HS-5 (cell line): ENCODE measurements around the gene CHAC2.
"Not testable (repeated sequence)": the region's sequence is repeated elsewhere in the genome, so short reads cannot be mapped to it uniquely, and the experiment has no call there.

Experiments used
- DNase-seq: peaks from one replicate; pipeline ENCODE4 v3.0.0-alpha.2; 2012; ENCODE audit warnings: low read depth

CHAC2 gene

GRCh38 chr2:53778536-53779162 is 11.0 kb downstream of the CHAC2 start:
- DNase-seq: no peak

GRCh38 chr2:53780056-53780455 is 12.5 kb downstream of the CHAC2 start:
- no peak for DNase-seq

- DNase-seq: no peak
These were observed 15.1 kb downstream of the CHAC2 start for GRCh38 chr2:53782676-53783075.

GRCh38 chr2:53784436-53784835 is 16.8 kb downstream of the CHAC2 start:
- no peak for DNase-seq

GRCh38 chr2:53785366-53785765 is 17.8 kb downstream of the CHAC2 start:
- no peak for DNase-seq

- peak; percentile 25 for DNase-seq
These were observed 18.7 kb downstream of the CHAC2 start for GRCh38 chr2:53786352-53786704.

GRCh38 chr2:53786705-53787613 is 19.4 kb downstream of the CHAC2 start, which contains the start of the genes ASB3 and ERLEC1:
Gene ASB3 (minus strand): TSS chr2:53786953. CDS start chr2:53765572, 21,381 bp downstream.
Gene ERLEC1 (plus strand): TSS chr2:53787044. CDS start chr2:53787211, 167 bp downstream.
- DNase-seq: peak; percentile 55

GRCh38 chr2:53787614-53788289 is 20.1 kb downstream of the CHAC2 start:
- DNase-seq: no peak

GRCh38 chr2:53793261-53793660 is 25.7 kb downstream of the CHAC2 start:
- DNase-seq: no peak

GRCh38 chr2:53793821-53794220 is 26.2 kb downstream of the CHAC2 start:
- no peak for DNase-seq

- DNase-seq: no peak
These were observed 33.9 kb downstream of the CHAC2 start for GRCh38 chr2:53801547-53801946.

GRCh38 chr2:53802617-53803151 is 35.1 kb downstream of the CHAC2 start:
- DNase-seq: no peak

GRCh38 chr2:53811601-53812000 is 44.0 kb downstream of the CHAC2 start:
- DNase-seq: no peak

- DNase-seq: no peak
These were observed 45.5 kb downstream of the CHAC2 start for GRCh38 chr2:53813151-53813550.

GRCh38 chr2:53818854-53819435 is 51.3 kb downstream of the CHAC2 start:
- no peak for DNase-seq

- no peak for DNase-seq
These were observed 52.0 kb downstream of the CHAC2 start for GRCh38 chr2:53819634-53820033.

- no peak for DNase-seq
These were observed 52.4 kb downstream of the CHAC2 start for GRCh38 chr2:53820048-53820447.

- DNase-seq: no peak
These were observed 53.1 kb downstream of the CHAC2 start for GRCh38 chr2:53820711-53821110.

GRCh38 chr2:53821810-53822209 is 54.2 kb downstream of the CHAC2 start:
- DNase-seq: no peak

- not testable (repeated sequence) for DNase-seq
These were observed 56.0 kb downstream of the CHAC2 start for GRCh38 chr2:53823639-53824038.
